ENCODE measurements around the gene ANO2. TPM values are rescaled to one million over a fixed set of nuclear protein-coding genes. Genes with fewer than 3 reads are reported as not detected.

Gene ANO2
- total RNA-seq, 1 experiment from 2014 or later, result not detected

DNA sequence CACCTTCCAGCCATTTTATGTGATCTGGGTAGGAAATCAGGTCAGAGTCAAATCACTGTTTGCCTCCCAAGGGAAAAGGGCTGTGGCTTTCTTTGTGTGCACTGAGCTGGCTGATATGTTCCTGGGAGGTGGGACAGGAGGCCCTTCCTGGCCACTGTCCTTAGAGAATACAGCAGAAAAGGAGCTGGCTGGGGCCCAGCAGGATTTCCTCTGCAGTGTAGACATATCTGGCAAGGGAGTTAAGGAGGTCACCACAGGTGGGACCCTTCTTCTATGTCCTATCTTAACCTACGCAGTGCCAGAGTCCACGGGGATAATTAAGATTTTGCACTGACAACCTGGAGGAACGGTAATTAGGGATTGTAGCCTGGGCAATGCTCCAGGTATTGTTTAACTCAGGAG is 367.8 kb downstream of the ANO2 start:
- no TSS peak for BruUV-seq (replicated peaks)

GRCh38 chr12:5575987-5576386 is 369.1 kb downstream of the ANO2 start:
- Histone ChIP-seq H3K27ac (ENCODE audit: low read length) (no peak overlapping the region), H3K9me3 (ENCODE audit: low read length) (no peaks in the 10 kb centered on the region), H3K79me2 (ENCODE audit: low read length) (no peaks in the 10 kb centered on the region), H3K4me2 (ENCODE audit: low read length) (no peak overlapping the region), H4K20me1 (ENCODE audit: low read length) (no peaks in the 10 kb centered on the region), H3F3A (ENCODE audit: low read length, unreplicated experiment) (no peaks in the 10 kb centered on the region), H3K4me1 (ENCODE audit: insufficient read depth, low read length) (no peaks in the 10 kb centered on the region), H3K36me3 (ENCODE audit: low read depth, low read length) (no peaks in the 10 kb centered on the region), H3K9ac (ENCODE audit: low read length) (no peak overlapping the region), H3K9me2 (replicated peaks; ENCODE audit: low read length) (no peaks in the 10 kb centered on the region), H3K4me3 (ENCODE audit: low read length) (no peak overlapping the region), H3K27me3 (ENCODE audit: low read length) (0 out of 2 replicates have a peak, but pooled peaks cover 3% of the 10 kb centered on the region), H2AFZ (ENCODE audit: low read length) (no peak overlapping the region)
- no peak for ATAC-seq
- TF ChIP-seq EZH2phosphoT487 (IDR thresholded peaks at IDR 0.05; ENCODE audit: borderline replicate concordance, low read length) (no peak), EZH2 (IDR thresholded peaks at IDR 0.05; ENCODE audit: low read length, unreplicated experiment) (no peak)
- TF ChIP-seq, protein P1, sequence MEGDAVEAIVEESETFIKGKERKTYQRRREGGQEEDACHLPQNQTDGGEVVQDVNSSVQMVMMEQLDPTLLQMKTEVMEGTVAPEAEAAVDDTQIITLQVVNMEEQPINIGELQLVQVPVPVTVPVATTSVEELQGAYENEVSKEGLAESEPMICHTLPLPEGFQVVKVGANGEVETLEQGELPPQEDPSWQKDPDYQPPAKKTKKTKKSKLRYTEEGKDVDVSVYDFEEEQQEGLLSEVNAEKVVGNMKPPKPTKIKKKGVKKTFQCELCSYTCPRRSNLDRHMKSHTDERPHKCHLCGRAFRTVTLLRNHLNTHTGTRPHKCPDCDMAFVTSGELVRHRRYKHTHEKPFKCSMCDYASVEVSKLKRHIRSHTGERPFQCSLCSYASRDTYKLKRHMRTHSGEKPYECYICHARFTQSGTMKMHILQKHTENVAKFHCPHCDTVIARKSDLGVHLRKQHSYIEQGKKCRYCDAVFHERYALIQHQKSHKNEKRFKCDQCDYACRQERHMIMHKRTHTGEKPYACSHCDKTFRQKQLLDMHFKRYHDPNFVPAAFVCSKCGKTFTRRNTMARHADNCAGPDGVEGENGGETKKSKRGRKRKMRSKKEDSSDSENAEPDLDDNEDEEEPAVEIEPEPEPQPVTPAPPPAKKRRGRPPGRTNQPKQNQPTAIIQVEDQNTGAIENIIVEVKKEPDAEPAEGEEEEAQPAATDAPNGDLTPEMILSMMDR (conservative IDR thresholded peaks at IDR 0.05; ENCODE audit: low read depth, low read length), result no peak
- ChIA-PET CTCF (no interaction called here), POLR2A (ENCODE audit: unreplicated experiment) (no interaction called here)
- intact Hi-C loops (cut with micrococcal nuclease), result no loop called here
- no peak for DNase-seq
- BruUV-seq (replicated peaks), result no TSS peak

More for the DNA sequence above, 367.8 kb downstream of the ANO2 start:
- H3K9ac ChIP-seq (ENCODE audit: low read length), result no peak overlapping the region
- intact Hi-C loops (cut with micrococcal nuclease), result no loop called here
- H3K27ac ChIP-seq (ENCODE audit: low read length), result no peak overlapping the region
- no peaks in the 10 kb centered on the region for H3K36me3 ChIP-seq (ENCODE audit: low read depth, low read length)
- H3K4me2 ChIP-seq (ENCODE audit: low read length), result no peak overlapping the region
- no peaks in the 10 kb centered on the region for H3K9me2 ChIP-seq (replicated peaks; ENCODE audit: low read length)
- 0 out of 2 replicates have a peak, but pooled peaks cover 4% of the 10 kb centered on the region for H3K27me3 ChIP-seq (ENCODE audit: low read length)
- H3F3A ChIP-seq (ENCODE audit: low read length, unreplicated experiment), result no peaks in the 10 kb centered on the region
- DNase-seq (no peak), ATAC-seq (no peak)
- H3K4me1 ChIP-seq (ENCODE audit: insufficient read depth, low read length), result no peaks in the 10 kb centered on the region
- H3K9me3 ChIP-seq (ENCODE audit: low read length), result no peaks in the 10 kb centered on the region
- ChIA-PET CTCF (no interaction called here), POLR2A (ENCODE audit: unreplicated experiment) (no interaction called here)
- H2AFZ ChIP-seq (ENCODE audit: low read length), result no peak overlapping the region
- TF ChIP-seq EZH2phosphoT487 (IDR thresholded peaks at IDR 0.05; ENCODE audit: borderline replicate concordance, low read length), result no peak
- TF ChIP-seq, protein P1 (conservative IDR thresholded peaks at IDR 0.05; ENCODE audit: low read depth, low read length), result no peak
- no peak for TF ChIP-seq EZH2 (IDR thresholded peaks at IDR 0.05; ENCODE audit: low read length, unreplicated experiment)
- H3K4me3 ChIP-seq (ENCODE audit: low read length), result no peak overlapping the region
- H4K20me1 ChIP-seq (ENCODE audit: low read length), result no peaks in the 10 kb centered on the region
- no peaks in the 10 kb centered on the region for H3K79me2 ChIP-seq (ENCODE audit: low read length)

- H3K27me3 ChIP-seq (ENCODE audit: low read length), result 0 out of 2 replicates have a peak, but pooled peaks cover 6% of the 10 kb centered on the region
Measured at GRCh38 chr12:5575232-5575631, 369.8 kb downstream of the ANO2 start.

More at GRCh38 chr12:5575232-5575631, 369.8 kb downstream of the ANO2 start:
- intact Hi-C loops (cut with micrococcal nuclease), result no loop called here
- Histone ChIP-seq H3K36me3 (ENCODE audit: low read depth, low read length) (no peaks in the 10 kb centered on the region), H2AFZ (ENCODE audit: low read length) (no peak overlapping the region), H3K9me3 (ENCODE audit: low read length) (no peaks in the 10 kb centered on the region), H3K4me1 (ENCODE audit: insufficient read depth, low read length) (no peaks in the 10 kb centered on the region), H3K4me2 (ENCODE audit: low read length) (no peak overlapping the region), H3F3A (ENCODE audit: low read length, unreplicated experiment) (no peaks in the 10 kb centered on the region), H3K4me3 (ENCODE audit: low read length) (no peak overlapping the region), H3K79me2 (ENCODE audit: low read length) (no peaks in the 10 kb centered on the region), H3K9me2 (replicated peaks; ENCODE audit: low read length) (no peaks in the 10 kb centered on the region), H3K27ac (ENCODE audit: low read length) (no peak overlapping the region), H3K9ac (ENCODE audit: low read length) (no peak overlapping the region), H4K20me1 (ENCODE audit: low read length) (no peaks in the 10 kb centered on the region)
- ChIA-PET POLR2A (ENCODE audit: unreplicated experiment) (no interaction called here), CTCF (no interaction called here)
- TF ChIP-seq, protein P1 (conservative IDR thresholded peaks at IDR 0.05; ENCODE audit: low read depth, low read length), result no peak
- TF ChIP-seq EZH2phosphoT487 (IDR thresholded peaks at IDR 0.05; ENCODE audit: borderline replicate concordance, low read length) (no peak), EZH2 (IDR thresholded peaks at IDR 0.05; ENCODE audit: low read length, unreplicated experiment) (no peak)
- DNase-seq, result no peak
- no TSS peak for BruUV-seq (replicated peaks)
- no peak for ATAC-seq
